A549 (cell line): ENCODE results near the gene EPB41L4B.

Source experiments
- ATOH8 ChIP-seq: fragments of 250-450 bp; sonication (Bioruptor Pico); IDR thresholded peaks from 2 replicates; pipeline ENCODE4 v1.5.0; 2020; ENCODE audit warnings: low read depth, mild to moderate bottlenecking, moderate library complexity
- BCL3 ChIP-seq: fragments of >200 bp; sonication (Bioruptor Twin); formaldehyde crosslinking; IDR thresholded peaks from 3 replicates; pipeline ENCODE4 v1.6.1; 2016
- CEBPB ChIP-seq, 2 experiments: fragments of >200 bp in 1 of 2; sonication (Bioruptor Twin) in 1 of 2; formaldehyde crosslinking in 1 of 2; IDR thresholded peaks; 2 replicates each; pipeline ENCODE4 v1.6.1; 2012 to 2016
- EP300 ChIP-seq, 2 experiments: fragments of >200 bp; sonication (Bioruptor Twin); formaldehyde crosslinking; IDR thresholded peaks; 2 replicates in 1 of 2; 3 replicates in 1 of 2; pipeline ENCODE4 v1.6.1; 2016 to 2017
- POLR2A ChIP-seq: IDR thresholded peaks from 2 replicates; pipeline ENCODE4 v1.6.1; 2012; ENCODE audit warnings: mild to moderate bottlenecking, low read length
- SMC3 ChIP-seq: fragments of >200 bp; sonication (Bioruptor Twin); formaldehyde crosslinking; IDR thresholded peaks from 3 replicates; pipeline ENCODE4 v1.6.1; 2018; ENCODE audit warnings: inconsistent platforms
- TF ChIP-seq, protein P1 (sequence below): fragments of 150-350 bp; IDR thresholded peaks from 2 replicates; pipeline ENCODE4 v1.6.1; 2014; ENCODE audit warnings: low read depth, mild to moderate bottlenecking, low read length
- TF ChIP-seq, protein P2 (sequence below): fragments of >200 bp; sonication (Bioruptor Twin); formaldehyde crosslinking; IDR thresholded peaks from 3 replicates; pipeline ENCODE4 v1.5.1; 2016
- TF ChIP-seq, protein P3 (sequence below): IDR thresholded peaks from 2 replicates; pipeline ENCODE4 v1.6.1; 2012

DNA sequence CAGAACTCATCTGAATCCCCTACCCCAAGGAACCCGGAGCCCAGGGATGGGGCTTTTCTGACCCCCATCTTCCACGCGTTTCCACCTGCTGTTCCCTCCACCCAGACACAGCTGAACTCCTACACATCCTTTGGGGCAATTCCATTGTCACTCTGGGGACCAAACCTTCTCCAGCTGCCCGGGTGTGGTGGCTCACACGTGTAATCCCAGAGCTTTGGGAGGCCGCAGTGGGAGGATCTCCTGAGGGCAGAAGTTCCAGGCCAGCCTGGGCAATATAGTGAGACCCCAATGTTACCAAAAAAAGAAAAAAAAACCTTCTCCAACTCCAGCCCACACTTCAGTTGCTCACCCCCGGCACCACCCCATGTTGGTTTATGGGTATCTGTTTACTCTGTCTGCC lies 8.1 kb downstream of the EPB41L4B start:
- TF ChIP-seq CEBPB (IDR thresholded peaks at IDR 0.05) (no peak), EP300 (IDR thresholded peaks at IDR 0.05) (no peak), POLR2A (no peak), ATOH8 (CRISPR knock-in tag) (no peak), BCL3 (no peak), SMC3 (no peak)
- TF ChIP-seq, protein P1, sequence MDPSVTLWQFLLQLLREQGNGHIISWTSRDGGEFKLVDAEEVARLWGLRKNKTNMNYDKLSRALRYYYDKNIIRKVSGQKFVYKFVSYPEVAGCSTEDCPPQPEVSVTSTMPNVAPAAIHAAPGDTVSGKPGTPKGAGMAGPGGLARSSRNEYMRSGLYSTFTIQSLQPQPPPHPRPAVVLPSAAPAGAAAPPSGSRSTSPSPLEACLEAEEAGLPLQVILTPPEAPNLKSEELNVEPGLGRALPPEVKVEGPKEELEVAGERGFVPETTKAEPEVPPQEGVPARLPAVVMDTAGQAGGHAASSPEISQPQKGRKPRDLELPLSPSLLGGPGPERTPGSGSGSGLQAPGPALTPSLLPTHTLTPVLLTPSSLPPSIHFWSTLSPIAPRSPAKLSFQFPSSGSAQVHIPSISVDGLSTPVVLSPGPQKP: no peak
- TF ChIP-seq, protein P2, sequence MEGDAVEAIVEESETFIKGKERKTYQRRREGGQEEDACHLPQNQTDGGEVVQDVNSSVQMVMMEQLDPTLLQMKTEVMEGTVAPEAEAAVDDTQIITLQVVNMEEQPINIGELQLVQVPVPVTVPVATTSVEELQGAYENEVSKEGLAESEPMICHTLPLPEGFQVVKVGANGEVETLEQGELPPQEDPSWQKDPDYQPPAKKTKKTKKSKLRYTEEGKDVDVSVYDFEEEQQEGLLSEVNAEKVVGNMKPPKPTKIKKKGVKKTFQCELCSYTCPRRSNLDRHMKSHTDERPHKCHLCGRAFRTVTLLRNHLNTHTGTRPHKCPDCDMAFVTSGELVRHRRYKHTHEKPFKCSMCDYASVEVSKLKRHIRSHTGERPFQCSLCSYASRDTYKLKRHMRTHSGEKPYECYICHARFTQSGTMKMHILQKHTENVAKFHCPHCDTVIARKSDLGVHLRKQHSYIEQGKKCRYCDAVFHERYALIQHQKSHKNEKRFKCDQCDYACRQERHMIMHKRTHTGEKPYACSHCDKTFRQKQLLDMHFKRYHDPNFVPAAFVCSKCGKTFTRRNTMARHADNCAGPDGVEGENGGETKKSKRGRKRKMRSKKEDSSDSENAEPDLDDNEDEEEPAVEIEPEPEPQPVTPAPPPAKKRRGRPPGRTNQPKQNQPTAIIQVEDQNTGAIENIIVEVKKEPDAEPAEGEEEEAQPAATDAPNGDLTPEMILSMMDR: no peak
- TF ChIP-seq, protein P3, sequence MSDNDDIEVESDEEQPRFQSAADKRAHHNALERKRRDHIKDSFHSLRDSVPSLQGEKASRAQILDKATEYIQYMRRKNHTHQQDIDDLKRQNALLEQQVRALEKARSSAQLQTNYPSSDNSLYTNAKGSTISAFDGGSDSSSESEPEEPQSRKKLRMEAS: no peak
